OCI-LY3 (cell line): ENCODE measurements around the gene CCDC177.

Experiments
- H2AFZ ChIP-seq: fragments of 200-600, 300-600 bp; shearing (Covaris generic); 2 replicates; pipeline ENCODE4 v1.6.0; 2014; ENCODE audit warnings: antibody characterized with exemption, low read depth, low read length
- H3K27ac ChIP-seq: fragments of 200-600, 300-600 bp; sonication (generic); 2 replicates; pipeline ENCODE4 v1.5.1; 2014; ENCODE audit warnings: mild to moderate bottlenecking, low read length, moderate library complexity, mixed read lengths
- H3K27me3 ChIP-seq: fragments of 200-600, 300-600 bp; sonication (generic); 2 replicates; pipeline ENCODE4 v1.6.1; 2014; ENCODE audit warnings: low read depth, low read length, mixed read lengths
- H3K36me3 ChIP-seq: fragments of 200-600, 300-600 bp; sonication (generic); replicated peaks from 2 replicates; pipeline ENCODE3; 2014; ENCODE audit warnings: low read depth, low read length, mixed read lengths
- H3K4me1 ChIP-seq: fragments of 300-600, 200-600 bp; sonication (generic); 2 replicates; pipeline ENCODE4 v1.6.1; 2014; ENCODE audit warnings: low read length, mixed read lengths
- H3K4me2 ChIP-seq: fragments of 200-600, 300-600 bp; sonication (generic); 2 replicates; pipeline ENCODE4 v1.6.1; 2014; ENCODE audit warnings: low read length, mixed read lengths
- H3K4me3 ChIP-seq: fragments of 300-600, 200-600 bp; sonication (generic); 2 replicates; pipeline ENCODE4 v1.5.1; 2014; ENCODE audit warnings: antibody characterized with exemption, mild to moderate bottlenecking, low read length, moderate library complexity
- H3K79me2 ChIP-seq: fragments of 300-600, 200-600 bp; shearing (Covaris generic); 2 replicates; pipeline ENCODE4 v1.6.1; 2014; ENCODE audit warnings: mild to moderate bottlenecking, low read length, mixed read lengths
- H3K9ac ChIP-seq: fragments of 300-600, 200-600 bp; shearing (Covaris generic); 2 replicates; pipeline ENCODE4 v1.6.0; 2014; ENCODE audit warnings: mild to moderate bottlenecking, low read length, moderate library complexity
- H3K9me3 ChIP-seq: fragments of 200-600, 300-600 bp; shearing (Covaris generic); 2 replicates; pipeline ENCODE4 v1.6.1; 2014; ENCODE audit warnings: low read length, mixed read lengths; ENCODE audit not compliant: insufficient read depth
- H4K20me1 ChIP-seq: fragments of 200-600, 300-600 bp; sonication (generic); 2 replicates; pipeline ENCODE4 v1.6.1; 2016; ENCODE audit warnings: low read length, mixed read lengths; ENCODE audit not compliant: insufficient read depth
- EZH2phosphoT487 ChIP-seq: fragments of 200-600 bp; shearing (Covaris generic); IDR thresholded peaks from 2 replicates; pipeline ENCODE4 v1.6.1; 2018; ENCODE audit warnings: antibody characterized with exemption, mixed run types, low read depth
- TF ChIP-seq, protein P1 (sequence below): fragments of 200-600, 300-600 bp; sonication (generic); IDR thresholded peaks from 2 replicates; pipeline ENCODE4 v1.5.1; 2014; ENCODE audit warnings: antibody characterized with exemption, low read length, low read depth

CCDC177 gene

DNA sequence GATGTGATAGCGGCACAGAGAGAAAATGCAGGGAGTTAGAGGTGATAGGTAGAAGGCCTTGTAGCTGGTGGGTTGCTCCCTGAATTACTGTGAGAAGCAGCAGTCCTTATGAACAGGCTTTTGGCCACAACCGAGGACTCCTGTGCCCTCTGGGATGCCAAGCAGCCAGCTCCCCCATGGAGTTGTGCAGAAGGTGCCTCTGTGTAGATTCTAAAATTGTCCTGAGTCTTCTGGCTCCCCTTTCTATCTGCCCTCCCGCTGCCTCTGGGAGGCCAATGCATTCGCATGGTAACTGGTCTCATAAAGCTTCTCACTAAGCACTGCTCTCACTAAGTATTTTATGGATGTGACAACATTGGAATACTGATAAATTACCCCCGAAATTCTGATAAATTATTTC lies 20.7 kb upstream of the CCDC177 start:
- Histone ChIP-seq H3K36me3 (no peaks in the 10 kb centered on the region), H3K9ac (no peak overlapping the region)

DNA sequence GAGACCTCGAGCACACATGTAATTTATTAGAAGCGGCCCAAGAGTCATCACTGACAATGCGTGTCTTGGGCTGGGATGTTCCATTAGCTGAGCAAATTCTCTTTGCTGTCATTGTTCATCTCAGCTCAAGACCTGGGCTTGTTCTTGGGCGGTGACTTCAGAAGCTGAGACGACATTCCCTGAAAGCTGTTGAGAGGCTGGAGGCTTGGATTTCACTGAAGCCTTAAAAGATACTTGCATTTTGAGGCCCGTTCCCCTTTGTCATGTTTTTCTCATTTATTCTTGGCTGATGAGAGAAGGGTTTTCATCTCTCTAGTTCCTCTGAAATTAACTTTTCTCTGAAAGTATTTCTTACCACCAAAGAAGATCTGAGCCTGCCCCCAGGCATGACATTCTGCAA lies 20.2 kb upstream of the CCDC177 start:
- Histone ChIP-seq H4K20me1 (no peaks in the 10 kb centered on the region), H3K4me1 (peaks cover 13% of the 10 kb centered on the region), H3K9ac (no peak overlapping the region), H3K27me3 (no peaks in the 10 kb centered on the region), H3K4me2 (no peak overlapping the region), H3K79me2 (no peaks in the 10 kb centered on the region), H3K36me3 (no peaks in the 10 kb centered on the region), H3K27ac (no peak overlapping the region), H3K9me3 (no peaks in the 10 kb centered on the region), H2AFZ (no peak overlapping the region), H3K4me3 (no peak overlapping the region)
- TF ChIP-seq, protein P1, sequence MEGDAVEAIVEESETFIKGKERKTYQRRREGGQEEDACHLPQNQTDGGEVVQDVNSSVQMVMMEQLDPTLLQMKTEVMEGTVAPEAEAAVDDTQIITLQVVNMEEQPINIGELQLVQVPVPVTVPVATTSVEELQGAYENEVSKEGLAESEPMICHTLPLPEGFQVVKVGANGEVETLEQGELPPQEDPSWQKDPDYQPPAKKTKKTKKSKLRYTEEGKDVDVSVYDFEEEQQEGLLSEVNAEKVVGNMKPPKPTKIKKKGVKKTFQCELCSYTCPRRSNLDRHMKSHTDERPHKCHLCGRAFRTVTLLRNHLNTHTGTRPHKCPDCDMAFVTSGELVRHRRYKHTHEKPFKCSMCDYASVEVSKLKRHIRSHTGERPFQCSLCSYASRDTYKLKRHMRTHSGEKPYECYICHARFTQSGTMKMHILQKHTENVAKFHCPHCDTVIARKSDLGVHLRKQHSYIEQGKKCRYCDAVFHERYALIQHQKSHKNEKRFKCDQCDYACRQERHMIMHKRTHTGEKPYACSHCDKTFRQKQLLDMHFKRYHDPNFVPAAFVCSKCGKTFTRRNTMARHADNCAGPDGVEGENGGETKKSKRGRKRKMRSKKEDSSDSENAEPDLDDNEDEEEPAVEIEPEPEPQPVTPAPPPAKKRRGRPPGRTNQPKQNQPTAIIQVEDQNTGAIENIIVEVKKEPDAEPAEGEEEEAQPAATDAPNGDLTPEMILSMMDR = no peak
- no peak for TF ChIP-seq EZH2phosphoT487

More for the DNA sequence above, 20.7 kb upstream of the CCDC177 start:
- TF ChIP-seq, protein P1 = no peak
- no peak for TF ChIP-seq EZH2phosphoT487
- Histone ChIP-seq H3K4me2 (no peak overlapping the region), H3K4me1 (peaks cover 13% of the 10 kb centered on the region), H3K9me3 (no peaks in the 10 kb centered on the region), H3K27ac (no peak overlapping the region), H3K79me2 (no peaks in the 10 kb centered on the region), H3K27me3 (no peaks in the 10 kb centered on the region), H3K4me3 (no peak overlapping the region), H4K20me1 (no peaks in the 10 kb centered on the region), H2AFZ (no peak overlapping the region)

DNA sequence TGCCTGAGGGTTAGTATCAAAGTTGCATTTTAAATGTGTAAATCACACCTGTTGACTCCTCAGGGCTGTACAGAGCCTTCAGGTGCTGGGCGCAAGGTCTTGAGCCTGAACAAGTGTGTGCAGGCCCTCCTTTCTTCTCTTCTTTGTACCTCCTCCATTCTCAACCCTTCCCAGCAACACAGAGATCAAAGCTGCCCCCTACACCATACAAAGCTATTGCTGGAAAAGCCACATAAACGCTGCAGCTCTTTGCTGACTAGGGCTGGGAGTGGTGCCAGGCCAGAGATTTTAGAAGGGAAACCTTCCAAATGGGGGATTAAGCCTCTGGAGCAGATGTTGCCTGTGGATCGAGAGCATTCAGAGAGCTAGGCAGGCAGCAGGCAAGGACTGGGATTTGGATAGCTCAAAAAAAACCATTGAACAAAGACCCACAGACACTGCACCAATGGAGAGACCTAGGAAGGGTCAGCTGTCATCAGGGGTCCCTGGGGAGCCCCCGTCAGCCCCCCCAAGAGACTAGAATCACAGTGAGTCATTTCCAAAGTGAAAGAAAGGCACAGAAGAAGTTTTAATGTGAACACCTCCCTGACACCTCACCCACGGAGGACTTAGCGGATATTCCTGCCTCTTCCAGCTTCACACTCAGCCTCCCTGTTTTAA lies 18.5 kb upstream of the CCDC177 start:
- TF ChIP-seq EZH2phosphoT487 = no peak
- TF ChIP-seq, protein P1 = no peak

GRCh38 chr14:69591317-69591716 lies 16.6 kb upstream of the CCDC177 start:
- Histone ChIP-seq H4K20me1 (no peaks in the 10 kb centered on the region), H3K9me3 (no peaks in the 10 kb centered on the region), H3K4me3 (no peak overlapping the region), H3K36me3 (no peaks in the 10 kb centered on the region), H2AFZ (no peak overlapping the region), H3K79me2 (no peaks in the 10 kb centered on the region), H3K4me2 (no peak overlapping the region), H3K27me3 (no peaks in the 10 kb centered on the region), H3K27ac (no peak overlapping the region), H3K4me1 (peaks cover 13% of the 10 kb centered on the region), H3K9ac (no peak overlapping the region)
- TF ChIP-seq, protein P1 = no peak
- TF ChIP-seq EZH2phosphoT487 = no peak

More for the DNA sequence above, 18.5 kb upstream of the CCDC177 start:
- Histone ChIP-seq H4K20me1 (no peaks in the 10 kb centered on the region), H3K36me3 (no peaks in the 10 kb centered on the region), H3K27me3 (no peaks in the 10 kb centered on the region), H3K79me2 (no peaks in the 10 kb centered on the region), H3K9ac (peak overlapping the region; percentile 18; the same call in 1 of the 2 replicates), H2AFZ (peak overlapping the region; percentile 87), H3K4me1 (peaks cover 13% of the 10 kb centered on the region), H3K4me3 (peak overlapping the region; percentile 63), H3K9me3 (no peaks in the 10 kb centered on the region), H3K27ac (no peak overlapping the region), H3K4me2 (peak overlapping the region; percentile 94)
